Mammary epithelial cell (primary cell): ENCODE results near the gene TBXAS1.

Source experiments
- CTCF ChIP-seq, 2 donors: IDR thresholded peaks in 1 of 2; conservative IDR thresholded peaks in 1 of 2; 2 replicates each; pipeline ENCODE4 v1.5.1; 2011 to 2012; ENCODE audit warnings: inconsistent platforms in 2 of 2, low read length in 2 of 2, mild to moderate bottlenecking in 2 of 2, control low read depth in 1 of 2, low read depth in 1 of 2; ENCODE audit not compliant: insufficient read depth in 1 of 2; ENCODE audit errors: extremely low read depth in 1 of 2
- EZH2 ChIP-seq: IDR thresholded peaks from 2 replicates; pipeline ENCODE4 v1.6.1; 2012; ENCODE audit warnings: low read length, inconsistent platforms, borderline replicate concordance

DNA sequence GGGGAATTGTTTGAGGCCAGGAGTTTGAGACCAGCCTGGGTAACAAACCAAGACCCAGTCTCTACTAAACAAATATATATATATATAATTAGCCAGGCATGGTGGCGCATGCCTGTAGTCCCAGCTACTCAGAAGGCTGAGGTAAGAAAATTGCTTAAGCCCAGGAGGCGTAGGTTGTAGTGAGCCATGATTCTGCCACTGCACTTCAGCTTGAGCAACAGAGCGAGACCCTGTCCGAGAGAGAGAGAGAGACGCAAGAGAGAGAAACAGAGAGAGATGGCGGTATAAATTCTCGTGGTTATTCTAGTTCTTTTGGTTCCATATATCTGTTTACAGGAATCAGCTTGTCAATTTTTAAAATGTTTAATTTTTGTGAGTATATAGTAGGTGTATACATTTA, 94.0 kb downstream of the TBXAS1 start:
- TF ChIP-seq EZH2 (no peak), CTCF (conservative IDR thresholded peaks at IDR 0.05 in 1 of 2, IDR thresholded peaks at IDR 0.05 in 1 of 2; ENCODE audit: extremely low read depth in 1 of 2, insufficient read depth in 1 of 2, low read depth in 1 of 2, low read length in 2 of 2) (no peak)
